Spleen (tissue), 11 donors: ENCODE measurements around the gene PRR5L. TPM values are rescaled to one million over a fixed set of nuclear protein-coding genes. Genes with fewer than 3 reads are reported as not detected.

Source experiments
- DNase-seq: peaks from one replicate; pipeline ENCODE4 v3.0.0-alpha.2; 2020
- H3K27ac ChIP-seq, 8 donors: fragments of 200-600 bp; sonication (generic) in 7 of 8; 1 replicate in 4 of 8; 2 replicates in 4 of 8; pipeline versions ENCODE4 v1.5.0 to v1.8.0; 2016 to 2021; ENCODE audit warnings: inconsistent platforms in 4 of 8, mild to moderate bottlenecking in 4 of 8, moderate library complexity in 1 of 8
- H3K27me3 ChIP-seq, 7 donors: fragments of 200-600 bp; sonication (generic) in 6 of 7; replicated peaks in 1 of 7; 1 replicate in 4 of 7; 2 replicates in 3 of 7; pipeline versions ENCODE4 v1.5.0 to v1.8.0; 2016 to 2021; ENCODE audit warnings: inconsistent platforms in 3 of 7, mild to moderate bottlenecking in 1 of 7
- H3K36me3 ChIP-seq, 6 donors: fragments of 200-600 bp; sonication (generic) in 5 of 6; 1 replicate in 4 of 6; 2 replicates in 2 of 6; pipeline versions ENCODE4 v1.5.0 to v1.8.0; 2016 to 2021; ENCODE audit warnings: inconsistent platforms in 2 of 6
- H3K4me1 ChIP-seq, 6 donors: fragments of 200-600 bp; sonication (generic) in 5 of 6; 1 replicate in 3 of 6; 2 replicates in 3 of 6; pipeline versions ENCODE4 v1.5.0 to v1.8.0; 2016 to 2021; ENCODE audit warnings: inconsistent platforms in 3 of 6
- H3K4me3 ChIP-seq, 8 donors: fragments of 200-600 bp; sonication (generic) in 7 of 8; 1 replicate in 4 of 8; 2 replicates in 4 of 8; pipeline versions ENCODE4 v1.5.0 to v1.8.0; 2016 to 2021; ENCODE audit warnings: inconsistent platforms in 4 of 8, mild to moderate bottlenecking in 4 of 8, moderate library complexity in 2 of 8
- H3K9me3 ChIP-seq, 8 donors: fragments of 200-600 bp; sonication (generic) in 7 of 8; 1 replicate in 4 of 8; 2 replicates in 4 of 8; pipeline versions ENCODE4 v1.5.0 to v1.8.0; 2016 to 2021; ENCODE audit warnings: inconsistent platforms in 4 of 8
- POLR2A ChIP-seq, 3 donors: fragments of 450-650 bp; IDR thresholded peaks; one replicate each; pipeline ENCODE4 v1.5.1; 2017; ENCODE audit warnings: antibody characterized with exemption in 3 of 3, mild to moderate bottlenecking in 1 of 3
- POLR2AphosphoS5 ChIP-seq, 3 donors: sonication (generic); formaldehyde crosslinking; IDR thresholded peaks; one replicate each; pipeline ENCODE4 v1.5.1; 2017; ENCODE audit warnings: antibody characterized with exemption in 3 of 3
- WGBS, 5 donors: extraction: QIAGEN DNeasy Blood & Tissue Kit in 3 of 5; methylation state at CpG; one replicate each; pipeline versions ENCODE4 v1.1.5 to v1.1.7; 2013 to 2018; 5-methylcytosine and 5-hydroxymethylcytosine counted together
- intact Hi-C: fragments of 100-400 bp; cut with DNase I; formaldehyde crosslinking; loops from one replicate; pipeline ENCODE4 v1.15.0; 2023; ENCODE audit warnings: low total_unique reads
- polyA plus RNA-seq, 3 donors: library from polyadenylated mRNA; stranded (reverse); fragments of 200-250 nt; gene quantifications; one replicate each; pipeline ENCODE4 v1.2.1, GENCODE V29; 2013
- total RNA-seq, 7 donors: library from RNA; depleted of rRNA in 3 of 7; stranded (reverse); fragments of >200 nt in 3 of 7; fragmentation: NEBNext Ultra II Directional in 4 of 7; extraction: Animal tissue kit (Norgen Biotek cat#: 25700) in 4 of 7; gene quantifications; one replicate each; pipeline versions ENCODE4 v1.1.0 to v1.2.1, GENCODE V29; 2016 to 2021
- TF ChIP-seq, protein P1 (sequence below), 11 experiments: fragments of 200-600 bp in 7 of 11; fragments of 450-650 bp in 4 of 11; sonication (generic) in 4 of 11; IDR thresholded peaks in 8 of 11; conservative IDR thresholded peaks in 3 of 11; 1 replicate in 7 of 11; 2 replicates in 4 of 11; pipeline versions ENCODE4 v1.4.0 to v1.8.0; 2016 to 2021; ENCODE audit warnings: antibody characterized with exemption in 11 of 11, inconsistent platforms in 4 of 11, mild to moderate bottlenecking in 1 of 11
- donor health status: healthy with polysubstance abuse.
- donor health status: DM: no; HTN: no; CAD: no; lungs with moderate emphysema.
- donor health status: DM: no; HTN: no; CAD: no.
- donor health status: Bipolar disorder and iron deficiency.
- donor health status: healthy.
- donor health status: DM: no; HTN: no; CAD: no.
- donor health status: DM: yes; HTN: yes; CAD: no.

PRR5L gene
- total and polyA plus RNA-seq, 10 donors: 10.7 to 330 (median 140) TPM

DNA sequence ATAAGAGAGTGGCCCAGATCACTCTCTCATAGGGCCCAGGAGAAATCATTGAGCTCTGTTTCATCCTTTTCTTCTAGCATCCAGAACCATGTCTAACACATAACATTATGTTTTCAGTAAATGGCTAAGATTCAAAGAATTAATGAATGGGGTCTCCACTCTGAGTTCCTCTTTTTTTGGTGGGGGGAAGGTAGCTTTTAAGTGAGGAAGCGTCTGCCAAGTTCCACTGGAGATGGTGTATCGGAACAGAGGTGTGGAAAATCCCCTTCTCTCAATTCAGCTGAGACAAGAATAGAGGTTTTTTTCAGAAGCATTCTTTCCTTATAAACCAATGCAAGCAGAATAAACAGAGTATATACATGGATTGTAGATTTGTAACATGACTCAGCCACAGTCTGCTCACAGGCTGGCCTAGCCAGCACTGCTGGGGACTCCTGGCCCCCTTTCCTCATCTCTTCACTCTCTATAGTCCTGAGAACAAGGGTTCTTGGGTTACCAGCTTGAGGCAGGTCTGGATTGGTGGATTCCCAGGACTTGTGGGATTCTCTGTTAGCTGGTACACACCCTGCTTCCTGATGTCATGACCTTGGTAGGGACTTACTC lies 116.8 kb downstream of the PRR5L start:
- H3K9me3 ChIP-seq: no peaks in the 10 kb centered on the region
- TF ChIP-seq POLR2A (IDR thresholded peaks at IDR 0.05) (no peak), POLR2AphosphoS5 (IDR thresholded peaks at IDR 0.05) (peak in 1 of 3 donors; percentile 17)
- TF ChIP-seq, protein P1, sequence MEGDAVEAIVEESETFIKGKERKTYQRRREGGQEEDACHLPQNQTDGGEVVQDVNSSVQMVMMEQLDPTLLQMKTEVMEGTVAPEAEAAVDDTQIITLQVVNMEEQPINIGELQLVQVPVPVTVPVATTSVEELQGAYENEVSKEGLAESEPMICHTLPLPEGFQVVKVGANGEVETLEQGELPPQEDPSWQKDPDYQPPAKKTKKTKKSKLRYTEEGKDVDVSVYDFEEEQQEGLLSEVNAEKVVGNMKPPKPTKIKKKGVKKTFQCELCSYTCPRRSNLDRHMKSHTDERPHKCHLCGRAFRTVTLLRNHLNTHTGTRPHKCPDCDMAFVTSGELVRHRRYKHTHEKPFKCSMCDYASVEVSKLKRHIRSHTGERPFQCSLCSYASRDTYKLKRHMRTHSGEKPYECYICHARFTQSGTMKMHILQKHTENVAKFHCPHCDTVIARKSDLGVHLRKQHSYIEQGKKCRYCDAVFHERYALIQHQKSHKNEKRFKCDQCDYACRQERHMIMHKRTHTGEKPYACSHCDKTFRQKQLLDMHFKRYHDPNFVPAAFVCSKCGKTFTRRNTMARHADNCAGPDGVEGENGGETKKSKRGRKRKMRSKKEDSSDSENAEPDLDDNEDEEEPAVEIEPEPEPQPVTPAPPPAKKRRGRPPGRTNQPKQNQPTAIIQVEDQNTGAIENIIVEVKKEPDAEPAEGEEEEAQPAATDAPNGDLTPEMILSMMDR (IDR thresholded peaks at IDR 0.05 in 8 of 11, conservative IDR thresholded peaks at IDR 0.05 in 3 of 11): no peak
- 32 to 65% (median 56%) methylated on average over 2 of the region's 2 CpGs for WGBS, 5 donors
- intact Hi-C loops: no loop called here
- peak overlapping the region in 7 of 8 donors; percentile 3 to 93 (median 84) for H3K27ac ChIP-seq
- H3K4me1 ChIP-seq: peaks cover 58 to 85% (median 76%) of the 10 kb centered on the region in 6 donors
- H3K4me3 ChIP-seq: no peak overlapping the region
- no peak for DNase-seq
- H3K27me3 ChIP-seq: no peaks in the 10 kb centered on the region
- peaks cover 0 to 65% (median 0%) of the 10 kb centered on the region in 6 donors for H3K36me3 ChIP-seq

DNA sequence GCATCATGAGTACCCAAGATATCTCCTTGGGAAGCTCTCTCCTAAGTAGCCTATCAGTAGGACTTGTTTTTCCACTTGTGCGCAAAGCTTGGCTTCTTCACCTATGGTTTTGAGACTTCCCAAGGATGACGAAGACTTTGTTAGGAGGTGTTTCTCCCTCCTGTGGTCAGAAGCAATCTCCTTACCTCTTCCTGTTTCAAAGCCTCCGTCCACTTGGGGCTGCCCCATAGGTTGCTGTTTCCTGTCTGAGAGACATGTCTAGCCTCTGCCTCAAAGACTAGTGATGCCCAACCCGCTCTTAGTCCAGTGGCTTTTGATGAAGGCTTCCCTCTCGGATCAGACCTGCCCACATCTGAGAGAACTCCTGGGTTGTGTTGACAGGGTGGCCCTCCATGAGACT lies 121.1 kb downstream of the PRR5L start:
- H3K36me3 ChIP-seq: peaks cover 0 to 60% (median 5%) of the 10 kb centered on the region in 6 donors
- peaks cover 34 to 85% (median 70%) of the 10 kb centered on the region in 6 donors for H3K4me1 ChIP-seq
- H3K4me3 ChIP-seq: peak overlapping the region in 1 of 8 donors; percentile 9
- H3K27me3 ChIP-seq: no peaks in the 10 kb centered on the region
- DNase-seq: no peak
- peak overlapping the region in 5 of 8 donors; percentile 18 to 60 (median 46) for H3K27ac ChIP-seq
- intact Hi-C loops: no loop called here
- H3K9me3 ChIP-seq: no peaks in the 10 kb centered on the region
- 43 to 65% (median 49%) methylated on average over 5 of the region's 5 CpGs for WGBS, 5 donors
- peak in 1 of 3 donors; percentile 27 for TF ChIP-seq POLR2AphosphoS5 (IDR thresholded peaks at IDR 0.05)
- TF ChIP-seq, protein P1 (IDR thresholded peaks at IDR 0.05 in 8 of 11, conservative IDR thresholded peaks at IDR 0.05 in 3 of 11): no peak

DNA sequence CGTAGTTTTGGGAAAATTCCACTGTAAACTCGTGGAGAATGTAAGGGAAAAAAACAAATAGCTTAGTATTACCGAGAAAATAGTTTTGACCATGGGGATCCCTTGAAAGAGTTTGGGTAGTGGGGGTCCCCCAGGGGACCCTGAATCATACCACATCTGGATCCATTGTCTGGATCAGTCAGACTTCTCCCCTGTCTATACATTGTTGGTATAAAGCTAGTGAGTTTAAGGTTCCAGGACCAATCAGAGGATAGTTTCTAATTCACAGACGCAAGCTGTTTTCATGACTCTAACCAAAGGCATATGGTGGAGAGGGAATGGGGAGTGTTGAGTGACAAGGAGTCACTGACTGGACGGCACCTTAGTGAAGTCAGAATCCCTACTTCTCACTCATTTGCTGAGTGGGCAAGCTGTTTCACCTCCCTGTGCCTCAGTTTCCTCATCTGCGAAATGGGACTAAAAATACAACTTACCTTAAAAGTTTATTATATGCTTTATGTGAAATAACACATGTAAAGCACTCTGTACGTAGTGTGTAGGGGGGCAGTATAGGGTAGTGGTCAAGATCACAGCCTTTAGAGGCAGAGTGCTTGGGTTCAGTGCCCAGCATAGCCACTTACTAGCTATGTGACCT lies 123.8 kb downstream of the PRR5L start:
- Histone ChIP-seq H3K27me3 (no peaks in the 10 kb centered on the region), H3K36me3 (peaks cover 0 to 71% (median 7%) of the 10 kb centered on the region in 6 donors), H3K4me1 (peaks cover 24 to 99% (median 71%) of the 10 kb centered on the region in 6 donors), H3K4me3 (peak overlapping the region in 1 of 8 donors; percentile 9), H3K9me3 (no peaks in the 10 kb centered on the region), H3K27ac (peak overlapping the region; percentile 3 to 79 (median 69))
- DNase-seq: no peak
- TF ChIP-seq, protein P1 (IDR thresholded peaks at IDR 0.05 in 8 of 11, conservative IDR thresholded peaks at IDR 0.05 in 3 of 11): no peak
- peak in 1 of 3 donors; percentile 49 for TF ChIP-seq POLR2AphosphoS5 (IDR thresholded peaks at IDR 0.05)
- intact Hi-C loops: no loop called here
- WGBS, 5 donors: 68 to 72% (median 69%) methylated on average over 7 of the region's 7 CpGs

DNA sequence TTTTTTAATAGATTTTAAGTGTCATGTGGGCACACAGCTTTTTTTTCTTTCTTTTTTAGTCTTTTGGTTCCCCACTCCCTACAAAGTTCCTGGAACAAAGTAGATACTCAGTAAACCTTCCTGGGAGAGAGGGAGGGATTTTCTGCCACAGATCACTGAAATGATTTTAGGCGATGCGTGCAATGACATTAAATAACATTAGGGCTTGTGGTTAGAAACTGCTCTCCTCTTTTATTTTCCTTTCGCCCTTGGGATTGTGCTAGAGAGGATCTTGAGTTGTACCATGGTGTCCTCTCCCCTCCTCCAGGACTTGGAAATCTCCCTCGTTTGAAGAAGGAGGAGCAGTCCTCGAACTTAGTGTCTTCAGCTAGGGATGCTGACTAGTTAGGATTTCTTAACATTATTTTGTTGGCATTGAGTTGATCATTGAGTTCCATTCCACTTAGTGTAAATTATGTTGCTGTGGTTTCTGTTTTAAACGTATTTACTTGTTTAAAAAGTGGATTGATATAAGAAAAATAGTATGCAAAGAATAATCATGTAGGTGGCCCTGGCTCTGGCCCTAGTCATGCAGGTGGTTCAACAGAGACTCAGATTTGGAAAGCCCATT lies 125.6 kb downstream of the PRR5L start:
- H3K9me3 ChIP-seq: no peaks in the 10 kb centered on the region
- intact Hi-C loops: no loop called here
- no peak for DNase-seq
- H3K4me3 ChIP-seq: no peak overlapping the region
- TF ChIP-seq, protein P1 (IDR thresholded peaks at IDR 0.05 in 8 of 11, conservative IDR thresholded peaks at IDR 0.05 in 3 of 11): no peak
- TF ChIP-seq POLR2AphosphoS5 (IDR thresholded peaks at IDR 0.05) (no peak), POLR2A (IDR thresholded peaks at IDR 0.05) (no peak)
- H3K4me1 ChIP-seq: peaks cover 34 to 100% (median 76%) of the 10 kb centered on the region in 6 donors
- peaks cover 0 to 69% (median 9%) of the 10 kb centered on the region in 6 donors for H3K36me3 ChIP-seq
- no peaks in the 10 kb centered on the region for H3K27me3 ChIP-seq
- peak overlapping the region; percentile 66 to 79 (median 74) for H3K27ac ChIP-seq
- 57 to 72% (median 63%) methylated on average over 6 of the region's 6 CpGs for WGBS, 5 donors
